ENCODE results near the gene NTM.

The NTM gene

DNA sequence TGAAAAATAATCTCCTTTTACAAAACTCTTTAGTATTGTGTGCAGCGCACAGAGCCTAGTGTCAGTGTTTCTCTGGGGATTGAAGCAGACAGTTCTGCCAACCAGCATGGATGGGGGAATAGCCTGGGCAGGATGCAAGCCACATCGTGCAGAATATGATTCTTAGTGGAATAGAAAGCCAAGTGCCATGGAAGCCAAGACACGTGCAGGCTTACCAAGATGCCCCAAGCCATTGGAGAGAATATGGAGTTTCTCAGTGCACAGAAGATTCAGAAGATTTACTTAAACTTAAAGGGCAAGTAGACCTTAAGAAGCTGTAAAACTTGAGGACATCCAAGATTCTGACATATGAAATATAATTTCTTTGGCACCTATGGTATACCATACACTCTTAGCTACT lies 917.6 kb downstream of the NTM start:
- no peak overlapping the region for H2AFZ ChIP-seq
- TF ChIP-seq, protein P1, sequence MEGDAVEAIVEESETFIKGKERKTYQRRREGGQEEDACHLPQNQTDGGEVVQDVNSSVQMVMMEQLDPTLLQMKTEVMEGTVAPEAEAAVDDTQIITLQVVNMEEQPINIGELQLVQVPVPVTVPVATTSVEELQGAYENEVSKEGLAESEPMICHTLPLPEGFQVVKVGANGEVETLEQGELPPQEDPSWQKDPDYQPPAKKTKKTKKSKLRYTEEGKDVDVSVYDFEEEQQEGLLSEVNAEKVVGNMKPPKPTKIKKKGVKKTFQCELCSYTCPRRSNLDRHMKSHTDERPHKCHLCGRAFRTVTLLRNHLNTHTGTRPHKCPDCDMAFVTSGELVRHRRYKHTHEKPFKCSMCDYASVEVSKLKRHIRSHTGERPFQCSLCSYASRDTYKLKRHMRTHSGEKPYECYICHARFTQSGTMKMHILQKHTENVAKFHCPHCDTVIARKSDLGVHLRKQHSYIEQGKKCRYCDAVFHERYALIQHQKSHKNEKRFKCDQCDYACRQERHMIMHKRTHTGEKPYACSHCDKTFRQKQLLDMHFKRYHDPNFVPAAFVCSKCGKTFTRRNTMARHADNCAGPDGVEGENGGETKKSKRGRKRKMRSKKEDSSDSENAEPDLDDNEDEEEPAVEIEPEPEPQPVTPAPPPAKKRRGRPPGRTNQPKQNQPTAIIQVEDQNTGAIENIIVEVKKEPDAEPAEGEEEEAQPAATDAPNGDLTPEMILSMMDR (IDR thresholded peaks at IDR 0.05): no peak
- no peaks in the 10 kb centered on the region for H3K27me3 ChIP-seq (ENCODE audit: control insufficient read depth, insufficient read depth, low read length)
- H3K4me1 ChIP-seq: no peaks in the 10 kb centered on the region
- H3K27ac ChIP-seq: no peak overlapping the region
- peaks cover 8% of the 10 kb centered on the region for H3K79me2 ChIP-seq
- no peak overlapping the region for H3K4me2 ChIP-seq (ENCODE audit: low read length)
- no peaks in the 10 kb centered on the region for H3K9me3 ChIP-seq (ENCODE audit: control insufficient read depth, low read length)
- H3K9ac ChIP-seq: no peak overlapping the region
- H3K36me3 ChIP-seq (ENCODE audit: control insufficient read depth, insufficient read depth, low read length): no peaks in the 10 kb centered on the region
- H3K4me3 ChIP-seq (ENCODE audit: low read depth, low read length): no peak overlapping the region

DNA sequence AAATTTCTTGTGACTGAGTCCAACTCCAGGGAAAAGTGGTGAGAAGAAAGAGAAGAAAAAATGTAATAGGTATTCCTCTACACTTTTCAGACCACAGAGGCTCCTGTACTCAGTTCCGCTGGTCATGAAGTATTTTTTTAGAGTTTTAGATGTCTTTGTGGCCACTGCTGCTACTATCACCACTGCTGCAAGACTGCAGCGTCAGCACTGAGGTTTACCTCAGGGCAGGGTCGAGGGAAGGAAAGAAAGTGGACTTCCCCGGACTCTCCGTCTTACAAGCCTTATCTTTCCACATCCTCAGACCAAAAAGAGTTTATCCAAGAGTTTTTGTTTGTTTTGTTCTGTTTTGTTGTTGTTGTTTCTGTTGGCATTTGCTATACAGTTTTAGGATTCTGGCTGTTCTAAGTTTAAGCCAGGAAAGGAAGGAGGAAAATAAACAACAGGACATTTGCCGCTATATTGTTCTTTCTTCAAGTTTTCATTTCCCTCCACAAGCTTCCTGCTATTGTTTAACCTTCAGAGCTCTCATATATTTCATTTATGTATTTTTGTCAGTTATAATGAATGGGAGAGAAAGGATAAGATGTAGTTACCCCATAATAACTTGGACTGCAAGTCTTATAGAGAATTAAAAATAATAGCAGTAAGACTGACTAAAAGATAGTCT lies 919.3 kb downstream of the NTM start:
- no peak overlapping the region for H3K27ac ChIP-seq
- H3K4me3 ChIP-seq (ENCODE audit: low read depth, low read length): no peak overlapping the region
- TF ChIP-seq, protein P1 (IDR thresholded peaks at IDR 0.05): no peak
- no peaks in the 10 kb centered on the region for H3K27me3 ChIP-seq (ENCODE audit: control insufficient read depth, insufficient read depth, low read length)
- no peaks in the 10 kb centered on the region for H3K9me3 ChIP-seq (ENCODE audit: control insufficient read depth, low read length)
- H3K36me3 ChIP-seq (ENCODE audit: control insufficient read depth, insufficient read depth, low read length): no peaks in the 10 kb centered on the region
- H3K4me1 ChIP-seq: no peaks in the 10 kb centered on the region
- peaks cover 8% of the 10 kb centered on the region for H3K79me2 ChIP-seq
- H3K9ac ChIP-seq: no peak overlapping the region
- no peak overlapping the region for H2AFZ ChIP-seq
- H3K4me2 ChIP-seq (ENCODE audit: low read length): no peak overlapping the region

DNA sequence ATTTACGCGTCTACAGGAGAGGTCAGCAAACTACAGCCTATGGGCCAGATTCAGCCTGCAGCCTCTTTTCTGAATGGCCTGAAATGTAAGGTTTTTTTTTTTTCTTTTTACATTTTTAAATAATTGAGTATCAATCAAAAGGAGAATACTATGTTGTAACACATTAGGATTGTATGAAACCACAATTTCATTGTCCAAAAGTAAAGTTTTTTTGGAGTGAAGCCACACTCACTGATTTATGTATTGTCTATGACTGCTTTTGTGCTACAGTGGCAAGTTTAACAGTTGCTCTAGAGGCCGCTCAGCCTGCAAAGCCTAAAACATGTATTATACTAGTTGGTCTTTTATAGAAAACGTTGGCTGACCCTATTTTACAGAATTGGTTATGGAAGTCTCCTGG lies 923.2 kb downstream of the NTM start:
- TF ChIP-seq, protein P1 (IDR thresholded peaks at IDR 0.05): no peak
- H3K4me1 ChIP-seq: no peaks in the 10 kb centered on the region
- no peaks in the 10 kb centered on the region for H3K27me3 ChIP-seq (ENCODE audit: control insufficient read depth, insufficient read depth, low read length)
- H3K9me3 ChIP-seq (ENCODE audit: control insufficient read depth, low read length): no peaks in the 10 kb centered on the region
- no peak overlapping the region for H3K27ac ChIP-seq
- no peak overlapping the region for H2AFZ ChIP-seq
- H3K36me3 ChIP-seq (ENCODE audit: control insufficient read depth, insufficient read depth, low read length): no peaks in the 10 kb centered on the region
- no peak overlapping the region for H3K9ac ChIP-seq
- no peak overlapping the region for H3K4me3 ChIP-seq (ENCODE audit: low read depth, low read length)
- peaks cover 4% of the 10 kb centered on the region for H3K79me2 ChIP-seq
- no peak overlapping the region for H3K4me2 ChIP-seq (ENCODE audit: low read length)

DNA sequence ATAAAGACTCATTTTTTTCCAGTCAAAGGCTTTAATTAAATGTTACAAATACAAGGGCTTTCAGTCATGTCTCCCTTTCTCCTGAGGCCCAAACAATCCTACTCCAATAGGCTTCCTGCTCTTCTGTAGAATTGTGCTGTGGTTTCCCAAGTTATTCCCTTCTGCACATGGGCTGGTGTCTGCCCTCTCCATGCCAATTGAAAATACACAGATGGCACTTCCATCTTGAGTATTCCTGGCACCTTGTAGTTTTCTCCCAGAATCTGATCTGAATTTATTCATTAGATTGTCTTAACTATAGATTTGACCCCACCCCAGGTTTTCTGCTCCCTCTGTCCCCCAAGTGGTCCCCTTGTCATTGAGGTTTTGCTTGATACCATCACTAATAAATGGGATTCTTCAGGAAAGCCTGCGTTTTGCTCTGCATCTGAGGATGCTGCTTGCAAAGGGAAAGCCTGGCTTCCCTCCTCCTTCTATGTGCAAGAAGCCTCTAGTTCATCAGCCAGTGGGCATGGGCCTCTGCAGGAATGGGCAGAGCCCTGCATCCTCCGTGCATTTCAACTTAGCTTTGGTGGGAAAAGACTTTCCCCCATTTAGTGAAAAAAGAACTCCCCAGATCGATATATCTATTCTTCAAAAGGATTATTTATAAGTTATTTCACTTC lies 926.7 kb downstream of the NTM start:
- TF ChIP-seq, protein P1 (IDR thresholded peaks at IDR 0.05): no peak
- Histone ChIP-seq H3K4me2 (ENCODE audit: low read length) (no peak overlapping the region), H2AFZ (no peak overlapping the region), H3K27me3 (ENCODE audit: control insufficient read depth, insufficient read depth, low read length) (no peaks in the 10 kb centered on the region), H3K36me3 (ENCODE audit: control insufficient read depth, insufficient read depth, low read length) (no peaks in the 10 kb centered on the region), H3K27ac (no peak overlapping the region), H3K9ac (no peak overlapping the region), H3K79me2 (peaks cover 3% of the 10 kb centered on the region), H3K4me3 (ENCODE audit: low read depth, low read length) (no peak overlapping the region), H3K4me1 (no peaks in the 10 kb centered on the region), H3K9me3 (ENCODE audit: control insufficient read depth, low read length) (no peaks in the 10 kb centered on the region)

DNA sequence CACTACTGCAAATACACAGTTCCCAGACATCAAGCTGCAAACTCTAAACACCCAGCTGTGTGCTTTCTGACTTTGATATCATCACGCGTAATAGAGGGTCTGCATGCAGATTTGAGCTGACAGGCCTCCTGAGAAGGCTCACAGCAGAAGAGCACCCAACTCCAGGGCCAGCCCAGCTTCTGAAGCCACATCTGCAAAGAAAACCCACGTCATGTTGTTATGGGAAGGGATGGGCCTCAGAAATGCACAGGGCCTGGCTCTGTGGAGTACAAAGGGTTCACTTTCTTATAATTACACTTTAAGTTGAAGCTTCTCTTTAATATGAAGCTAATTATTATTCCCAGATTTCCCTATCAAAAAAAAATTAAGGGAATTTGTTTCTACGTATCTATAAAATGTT lies 927.9 kb downstream of the NTM start:
- Histone ChIP-seq H3K36me3 (ENCODE audit: control insufficient read depth, insufficient read depth, low read length) (no peaks in the 10 kb centered on the region), H3K9ac (no peak overlapping the region), H3K79me2 (no peaks in the 10 kb centered on the region), H3K27me3 (ENCODE audit: control insufficient read depth, insufficient read depth, low read length) (no peaks in the 10 kb centered on the region), H3K4me2 (ENCODE audit: low read length) (no peak overlapping the region), H3K4me3 (ENCODE audit: low read depth, low read length) (no peak overlapping the region), H2AFZ (no peak overlapping the region), H3K27ac (no peak overlapping the region), H3K9me3 (ENCODE audit: control insufficient read depth, low read length) (no peaks in the 10 kb centered on the region), H3K4me1 (no peaks in the 10 kb centered on the region)
- TF ChIP-seq, protein P1 (IDR thresholded peaks at IDR 0.05): no peak

Data from parathyroid adenoma (tissue), 2 donors.